Nephron (organoid): ENCODE data around the gene MOB3B.

Source experiments
- H3K27ac Mint-ChIP-seq, 3 experiments: 2 replicates each; pipeline ENCODE4 v1.8.0; 2020; ENCODE audit warnings: mixed read lengths in 3 of 3, mild to moderate bottlenecking in 2 of 3, moderate library complexity in 1 of 3
- H3K27me3 Mint-ChIP-seq: 2 replicates; pipeline ENCODE4 v1.8.0; 2021; ENCODE audit warnings: low read depth, mild to moderate bottlenecking, moderate library complexity, mixed read lengths
- H3K36me3 Mint-ChIP-seq: 2 replicates; pipeline ENCODE4 v1.8.0; 2020; ENCODE audit warnings: low read depth, mixed read lengths
- H3K4me1 Mint-ChIP-seq: 2 replicates; pipeline ENCODE4 v1.8.0; 2020; ENCODE audit warnings: mixed read lengths
- H3K4me3 Mint-ChIP-seq, 3 experiments: 2 replicates each; pipeline ENCODE4 v1.8.0; 2020; ENCODE audit warnings: mild to moderate bottlenecking in 3 of 3, mixed read lengths in 3 of 3, moderate library complexity in 2 of 3
- H3K9me3 Mint-ChIP-seq: 2 replicates; pipeline ENCODE4 v1.8.0; 2020; ENCODE audit warnings: mixed read lengths
- CTCF ChIP-seq, 3 experiments: fragments of 200-600 bp; sonication (generic); IDR thresholded peaks; one replicate each; pipeline ENCODE4 v1.5.0; 2021; ENCODE audit warnings: antibody characterized with exemption in 3 of 3; ENCODE audit not compliant: unreplicated experiment in 3 of 3

Gene MOB3B

GRCh38 chr9:27394154-27394825, 135.3 kb downstream of the MOB3B start:
- no peak for TF ChIP-seq CTCF (IDR thresholded peaks at IDR 0.05; ENCODE audit: unreplicated experiment in 3 of 3)
- H3K27me3 Mint-ChIP-seq, result no peaks in the 10 kb centered on the region
- no peak overlapping the region for H3K4me3 Mint-ChIP-seq
- peaks cover 46% of the 10 kb centered on the region for H3K4me1 Mint-ChIP-seq
- H3K27ac Mint-ChIP-seq, result peak overlapping the region; percentile 35 to 94 (median 42)
- no peaks in the 10 kb centered on the region for H3K9me3 Mint-ChIP-seq
- peaks cover 3% of the 10 kb centered on the region for H3K36me3 Mint-ChIP-seq

GRCh38 chr9:27393054-27393846, 136.4 kb downstream of the MOB3B start:
- TF ChIP-seq CTCF (IDR thresholded peaks at IDR 0.05; ENCODE audit: unreplicated experiment in 3 of 3), result no peak
- H3K4me3 Mint-ChIP-seq, result no peak overlapping the region
- no peaks in the 10 kb centered on the region for H3K9me3 Mint-ChIP-seq
- peaks cover 3% of the 10 kb centered on the region for H3K36me3 Mint-ChIP-seq
- peaks cover 55% of the 10 kb centered on the region for H3K4me1 Mint-ChIP-seq
- no peaks in the 10 kb centered on the region for H3K27me3 Mint-ChIP-seq
- H3K27ac Mint-ChIP-seq, result peak overlapping the region; percentile 35 to 94 (median 42)

- H3K27me3 Mint-ChIP-seq, result no peaks in the 10 kb centered on the region
Observed at GRCh38 chr9:27392451-27392850, 137.2 kb downstream of the MOB3B start.

GRCh38 chr9:27391040-27391895, 138.3 kb downstream of the MOB3B start:
- no peak for TF ChIP-seq CTCF (IDR thresholded peaks at IDR 0.05; ENCODE audit: unreplicated experiment in 3 of 3)
- H3K27ac Mint-ChIP-seq, result peak overlapping the region in 2 of 3 experiments; percentile 11 to 43
- H3K9me3 Mint-ChIP-seq, result no peaks in the 10 kb centered on the region
- H3K4me1 Mint-ChIP-seq, result peaks cover 69% of the 10 kb centered on the region
- no peaks in the 10 kb centered on the region for H3K36me3 Mint-ChIP-seq
- H3K27me3 Mint-ChIP-seq, result no peaks in the 10 kb centered on the region
- H3K4me3 Mint-ChIP-seq, result no peak overlapping the region

More at GRCh38 chr9:27392451-27392850, 137.2 kb downstream of the MOB3B start:
- H3K4me3 Mint-ChIP-seq, result no peak overlapping the region
- peak overlapping the region in 2 of 3 experiments; percentile 35 to 42 for H3K27ac Mint-ChIP-seq
- peaks cover 59% of the 10 kb centered on the region for H3K4me1 Mint-ChIP-seq
- H3K36me3 Mint-ChIP-seq, result no peaks in the 10 kb centered on the region
- no peak for TF ChIP-seq CTCF (IDR thresholded peaks at IDR 0.05; ENCODE audit: unreplicated experiment in 3 of 3)
- no peaks in the 10 kb centered on the region for H3K9me3 Mint-ChIP-seq

GRCh38 chr9:27388150-27388549, 141.5 kb downstream of the MOB3B start:
- Mint-ChIP-seq H3K36me3 (no peaks in the 10 kb centered on the region), H3K9me3 (no peaks in the 10 kb centered on the region), H3K27me3 (no peaks in the 10 kb centered on the region), H3K4me3 (no peak overlapping the region), H3K4me1 (peaks cover 74% of the 10 kb centered on the region), H3K27ac (no peak overlapping the region)
- TF ChIP-seq CTCF (IDR thresholded peaks at IDR 0.05; ENCODE audit: unreplicated experiment in 3 of 3), result no peak
